Measurements from ENCODE around the gene APOA1.

GRCh38 chr11:116822575-116822974 lies 14.8 kb downstream of the APOA1 start:
- TF ChIP-seq ZNF311 (tag by site-specific recombination; IDR thresholded peaks at IDR 0.05; ENCODE audit: borderline replicate concordance) (no peak), CTCF (tag by site-specific recombination; IDR thresholded peaks at IDR 0.05) (no peak), ZNF785 (tag by site-specific recombination; IDR thresholded peaks at IDR 0.05) (no peak), ZNF670 (tag by site-specific recombination; IDR thresholded peaks at IDR 0.05; ENCODE audit: low read depth) (no peak), ZNF791 (tag by site-specific recombination; IDR thresholded peaks at IDR 0.05) (no peak), TRIM28 (IDR thresholded peaks at IDR 0.05; ENCODE audit: borderline replicate concordance, low read length) (no peak), ZNF558 (tag by site-specific recombination; IDR thresholded peaks at IDR 0.05) (no peak), HOXC10 (CRISPR knock-in tag; IDR thresholded peaks at IDR 0.05) (no peak), SP2 (tag by site-specific recombination; IDR thresholded peaks at IDR 0.05) (no peak), ZNF2 (tag by site-specific recombination; IDR thresholded peaks at IDR 0.05) (no peak), WT1 (tag by site-specific recombination; IDR thresholded peaks at IDR 0.05) (no peak)
- TF ChIP-seq, protein P1, sequence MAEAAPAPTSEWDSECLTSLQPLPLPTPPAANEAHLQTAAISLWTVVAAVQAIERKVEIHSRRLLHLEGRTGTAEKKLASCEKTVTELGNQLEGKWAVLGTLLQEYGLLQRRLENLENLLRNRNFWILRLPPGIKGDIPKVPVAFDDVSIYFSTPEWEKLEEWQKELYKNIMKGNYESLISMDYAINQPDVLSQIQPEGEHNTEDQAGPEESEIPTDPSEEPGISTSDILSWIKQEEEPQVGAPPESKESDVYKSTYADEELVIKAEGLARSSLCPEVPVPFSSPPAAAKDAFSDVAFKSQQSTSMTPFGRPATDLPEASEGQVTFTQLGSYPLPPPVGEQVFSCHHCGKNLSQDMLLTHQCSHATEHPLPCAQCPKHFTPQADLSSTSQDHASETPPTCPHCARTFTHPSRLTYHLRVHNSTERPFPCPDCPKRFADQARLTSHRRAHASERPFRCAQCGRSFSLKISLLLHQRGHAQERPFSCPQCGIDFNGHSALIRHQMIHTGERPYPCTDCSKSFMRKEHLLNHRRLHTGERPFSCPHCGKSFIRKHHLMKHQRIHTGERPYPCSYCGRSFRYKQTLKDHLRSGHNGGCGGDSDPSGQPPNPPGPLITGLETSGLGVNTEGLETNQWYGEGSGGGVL (tag by site-specific recombination; IDR thresholded peaks at IDR 0.05) = no peak
- TF ChIP-seq, protein P2, sequence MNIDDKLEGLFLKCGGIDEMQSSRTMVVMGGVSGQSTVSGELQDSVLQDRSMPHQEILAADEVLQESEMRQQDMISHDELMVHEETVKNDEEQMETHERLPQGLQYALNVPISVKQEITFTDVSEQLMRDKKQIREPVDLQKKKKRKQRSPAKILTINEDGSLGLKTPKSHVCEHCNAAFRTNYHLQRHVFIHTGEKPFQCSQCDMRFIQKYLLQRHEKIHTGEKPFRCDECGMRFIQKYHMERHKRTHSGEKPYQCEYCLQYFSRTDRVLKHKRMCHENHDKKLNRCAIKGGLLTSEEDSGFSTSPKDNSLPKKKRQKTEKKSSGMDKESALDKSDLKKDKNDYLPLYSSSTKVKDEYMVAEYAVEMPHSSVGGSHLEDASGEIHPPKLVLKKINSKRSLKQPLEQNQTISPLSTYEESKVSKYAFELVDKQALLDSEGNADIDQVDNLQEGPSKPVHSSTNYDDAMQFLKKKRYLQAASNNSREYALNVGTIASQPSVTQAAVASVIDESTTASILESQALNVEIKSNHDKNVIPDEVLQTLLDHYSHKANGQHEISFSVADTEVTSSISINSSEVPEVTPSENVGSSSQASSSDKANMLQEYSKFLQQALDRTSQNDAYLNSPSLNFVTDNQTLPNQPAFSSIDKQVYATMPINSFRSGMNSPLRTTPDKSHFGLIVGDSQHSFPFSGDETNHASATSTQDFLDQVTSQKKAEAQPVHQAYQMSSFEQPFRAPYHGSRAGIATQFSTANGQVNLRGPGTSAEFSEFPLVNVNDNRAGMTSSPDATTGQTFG (tag by site-specific recombination; IDR thresholded peaks at IDR 0.05; ENCODE audit: borderline replicate concordance) = no peak
